Central memory CD8-positive, alpha-beta T cell (primary cell): ENCODE results near the gene ZFP3.
"Not testable (repeated sequence)": the region's sequence is repeated elsewhere in the genome, so short reads cannot be mapped to it uniquely, and the experiment has no call there.

ENCODE experiments used
- ATAC-seq: fragments of 150-1000 bp; cut with Tn5 transposase; replicated peaks from 2 replicates; pipeline ENCODE4 v1.10.0; 2022; ENCODE audit warnings: mild to moderate bottlenecking, moderate FRiP score, moderate number of reproducible peaks; ENCODE audit not compliant: poor library complexity, severe bottlenecking; ENCODE audit errors: extremely low read depth
- DNase-seq, 2 donors: peaks; one replicate each; pipeline ENCODE4 v3.0.0; 2021; ENCODE audit warnings: low spot score in 2 of 2
- H3K27ac Mint-ChIP-seq: one replicate; pipeline ENCODE4 v1.8.0; 2022; ENCODE audit warnings: low read depth, mild to moderate bottlenecking, moderate library complexity, mixed read lengths
- H3K27me3 Mint-ChIP-seq: one replicate; pipeline ENCODE4 v1.8.0; 2022; ENCODE audit warnings: mixed read lengths
- H3K36me3 Mint-ChIP-seq: one replicate; pipeline ENCODE4 v1.8.0; 2022; ENCODE audit warnings: mild to moderate bottlenecking, moderate library complexity, mixed read lengths; ENCODE audit not compliant: insufficient read depth
- H3K4me1 Mint-ChIP-seq: one replicate; pipeline ENCODE4 v1.8.0; 2022; ENCODE audit warnings: mixed read lengths
- H3K4me3 Mint-ChIP-seq: one replicate; pipeline ENCODE4 v1.8.0; 2022; ENCODE audit warnings: mild to moderate bottlenecking, moderate library complexity, mixed read lengths
- H3K9me3 Mint-ChIP-seq: one replicate; pipeline ENCODE4 v1.8.0; 2022; ENCODE audit warnings: mixed read lengths

Gene ZFP3

GRCh38 chr17:5045496-5045895 lies 32.8 kb upstream of the ZFP3 start:
- H3K4me3 Mint-ChIP-seq = peak overlapping the region; percentile 7
- ATAC-seq = no peak
- no peak for DNase-seq
- no peaks in the 10 kb centered on the region for H3K27me3 Mint-ChIP-seq
- H3K36me3 Mint-ChIP-seq = peaks cover 7% of the 10 kb centered on the region
- no peaks in the 10 kb centered on the region for H3K9me3 Mint-ChIP-seq
- H3K27ac Mint-ChIP-seq = peak overlapping the region; percentile 76
- peaks cover 55% of the 10 kb centered on the region for H3K4me1 Mint-ChIP-seq

GRCh38 chr17:5047446-5047845 lies 30.8 kb upstream of the ZFP3 start:
- H3K36me3 Mint-ChIP-seq = peaks cover 7% of the 10 kb centered on the region
- no peak for DNase-seq
- H3K4me1 Mint-ChIP-seq = peaks cover 50% of the 10 kb centered on the region
- no peak for ATAC-seq
- peak overlapping the region; percentile 16 for H3K4me3 Mint-ChIP-seq
- peak overlapping the region; percentile 41 for H3K27ac Mint-ChIP-seq
- H3K27me3 Mint-ChIP-seq = no peaks in the 10 kb centered on the region
- H3K9me3 Mint-ChIP-seq = no peaks in the 10 kb centered on the region

- DNase-seq = peak; percentile 35 to 84
- ATAC-seq = peak; percentile 99
- H3K36me3 Mint-ChIP-seq = peaks cover 5% of the 10 kb centered on the region
- peak overlapping the region; percentile 97 for H3K27ac Mint-ChIP-seq
- H3K4me1 Mint-ChIP-seq = peaks cover 34% of the 10 kb centered on the region
- H3K27me3 Mint-ChIP-seq = no peaks in the 10 kb centered on the region
- no peaks in the 10 kb centered on the region for H3K9me3 Mint-ChIP-seq
- peak overlapping the region; percentile 63 for H3K4me3 Mint-ChIP-seq
These were observed 28.9 kb upstream of the ZFP3 start for GRCh38 chr17:5049314-5049841.

GRCh38 chr17:5050278-5050677 lies 28.0 kb upstream of the ZFP3 start:
- ATAC-seq (no peak), DNase-seq (no peak)
- H3K4me1 Mint-ChIP-seq = peaks cover 26% of the 10 kb centered on the region
- no peaks in the 10 kb centered on the region for H3K27me3 Mint-ChIP-seq
- H3K27ac Mint-ChIP-seq = peak overlapping the region; percentile 97
- no peak overlapping the region for H3K4me3 Mint-ChIP-seq
- peaks cover 5% of the 10 kb centered on the region for H3K36me3 Mint-ChIP-seq
- H3K9me3 Mint-ChIP-seq = no peaks in the 10 kb centered on the region

GRCh38 chr17:5055543-5055942 lies 22.7 kb upstream of the ZFP3 start:
- H3K36me3 Mint-ChIP-seq = peaks cover 1% of the 10 kb centered on the region
- no peak for ATAC-seq
- H3K4me3 Mint-ChIP-seq = no peak overlapping the region
- peaks cover under 1% of the 10 kb centered on the region for H3K4me1 Mint-ChIP-seq
- H3K9me3 Mint-ChIP-seq = no peaks in the 10 kb centered on the region
- no peaks in the 10 kb centered on the region for H3K27me3 Mint-ChIP-seq
- no peak for DNase-seq
- H3K27ac Mint-ChIP-seq = no peak overlapping the region

- no peak overlapping the region for H3K4me3 Mint-ChIP-seq
- H3K27me3 Mint-ChIP-seq = no peaks in the 10 kb centered on the region
- no peaks in the 10 kb centered on the region for H3K4me1 Mint-ChIP-seq
- ATAC-seq = no peak
- H3K36me3 Mint-ChIP-seq = no peaks in the 10 kb centered on the region
- no peak for DNase-seq
- H3K27ac Mint-ChIP-seq = no peak overlapping the region
- H3K9me3 Mint-ChIP-seq = no peaks in the 10 kb centered on the region
These were observed 13.0 kb upstream of the ZFP3 start for GRCh38 chr17:5065227-5065744.

GRCh38 chr17:5068236-5068635 lies 10.0 kb upstream of the ZFP3 start:
- Mint-ChIP-seq H3K27me3 (no peaks in the 10 kb centered on the region), H3K27ac (no peak overlapping the region), H3K36me3 (peaks cover 2% of the 10 kb centered on the region), H3K4me1 (no peaks in the 10 kb centered on the region), H3K4me3 (no peak overlapping the region), H3K9me3 (no peaks in the 10 kb centered on the region)
- ATAC-seq = no peak
- no peak for DNase-seq

GRCh38 chr17:5069724-5070123 lies 8.5 kb upstream of the ZFP3 start:
- Mint-ChIP-seq H3K4me3 (no peak overlapping the region), H3K27ac (no peak overlapping the region)

GRCh38 chr17:5075472-5075871 lies 2.8 kb upstream of the ZFP3 start:
- not testable (repeated sequence) for H3K27ac Mint-ChIP-seq, H3K9me3 Mint-ChIP-seq, DNase-seq, H3K36me3 Mint-ChIP-seq, H3K4me3 Mint-ChIP-seq, ATAC-seq, H3K27me3 Mint-ChIP-seq
- H3K4me1 Mint-ChIP-seq = peaks cover 20% of the 10 kb centered on the region

More at GRCh38 chr17:5069724-5070123, 8.5 kb upstream of the ZFP3 start:
- H3K27me3 Mint-ChIP-seq = no peaks in the 10 kb centered on the region
- H3K36me3 Mint-ChIP-seq = peaks cover 2% of the 10 kb centered on the region
- DNase-seq = no peak
- H3K4me1 Mint-ChIP-seq = no peaks in the 10 kb centered on the region
- H3K9me3 Mint-ChIP-seq = no peaks in the 10 kb centered on the region
- no peak for ATAC-seq

- H3K9me3 Mint-ChIP-seq, DNase-seq, ATAC-seq, H3K27me3 Mint-ChIP-seq: not testable (repeated sequence)
- Mint-ChIP-seq H3K27ac (peak overlapping the region; percentile 92), H3K36me3 (peaks cover 15% of the 10 kb centered on the region), H3K4me3 (peak overlapping the region; percentile 93), H3K4me1 (peaks cover 27% of the 10 kb centered on the region)
These were observed 992 bp upstream of the ZFP3 start for GRCh38 chr17:5077275-5077674.

- ATAC-seq (no peak), DNase-seq (no peak)
- Mint-ChIP-seq H3K27me3 (no peaks in the 10 kb centered on the region), H3K4me3 (peak overlapping the region; percentile 93), H3K9me3 (no peaks in the 10 kb centered on the region), H3K27ac (peak overlapping the region; percentile 92), H3K4me1 (peaks cover 27% of the 10 kb centered on the region), H3K36me3 (peaks cover 15% of the 10 kb centered on the region)
These were observed 524 bp upstream of the ZFP3 start for GRCh38 chr17:5077781-5078105.

- Mint-ChIP-seq H3K4me1 (peaks cover 34% of the 10 kb centered on the region), H3K27me3 (no peaks in the 10 kb centered on the region), H3K27ac (no peak overlapping the region), H3K9me3 (no peaks in the 10 kb centered on the region), H3K36me3 (peaks cover 18% of the 10 kb centered on the region), H3K4me3 (peak overlapping the region; percentile 13)
- ATAC-seq (no peak), DNase-seq (no peak)
These were observed 2.3 kb downstream of the ZFP3 start for GRCh38 chr17:5080591-5080990.

GRCh38 chr17:5092218-5093010 lies 14.1 kb downstream of the ZFP3 start:
- no peak overlapping the region for H3K27ac Mint-ChIP-seq
- no peak for DNase-seq
- no peaks in the 10 kb centered on the region for H3K4me1 Mint-ChIP-seq
- peaks cover 9% of the 10 kb centered on the region for H3K36me3 Mint-ChIP-seq
- H3K27me3 Mint-ChIP-seq = no peaks in the 10 kb centered on the region
- no peak overlapping the region for H3K4me3 Mint-ChIP-seq
- peaks cover 38% of the 10 kb centered on the region for H3K9me3 Mint-ChIP-seq
- no peak for ATAC-seq
